NCI-H345 treated with DMSO at 0.1 percent for 48 hours (cell line): ENCODE measurements around the gene LZTS3.
A peak's percentile ranks its signal among the peaks of the same experiment; 100 is the strongest.
"Not testable (repeated sequence)": the region's sequence is repeated elsewhere in the genome, so short reads cannot be mapped to it uniquely, and the experiment has no call there.

Experiments
- DNase-seq: peaks from one replicate; lab custom pipeline; 2025; ENCODE audit not compliant: unreplicated experiment; lab: John Stamatoyannopoulos, UW

LZTS3 gene

DNA sequence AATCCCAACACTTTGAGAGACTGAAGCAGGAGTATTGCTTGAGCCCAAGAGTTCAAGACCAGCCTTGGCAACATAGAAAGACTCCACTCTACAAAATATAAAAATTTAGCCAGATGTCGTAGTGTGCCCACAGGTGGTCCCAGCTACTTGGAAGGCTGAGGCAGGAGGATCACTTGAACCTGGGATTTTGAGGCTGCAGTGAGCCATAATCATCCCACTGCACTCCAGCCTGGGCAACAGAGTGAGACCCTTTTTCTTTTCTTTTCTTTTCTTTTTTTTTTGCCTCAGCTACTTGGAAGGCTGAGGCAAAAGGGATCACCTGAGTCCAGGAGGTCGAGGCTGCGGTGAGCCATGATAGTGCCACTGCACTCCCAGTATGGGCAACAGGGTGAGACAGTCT lies 31.6 kb downstream of the LZTS3 start:
- DNase-seq, result no peak

DNA sequence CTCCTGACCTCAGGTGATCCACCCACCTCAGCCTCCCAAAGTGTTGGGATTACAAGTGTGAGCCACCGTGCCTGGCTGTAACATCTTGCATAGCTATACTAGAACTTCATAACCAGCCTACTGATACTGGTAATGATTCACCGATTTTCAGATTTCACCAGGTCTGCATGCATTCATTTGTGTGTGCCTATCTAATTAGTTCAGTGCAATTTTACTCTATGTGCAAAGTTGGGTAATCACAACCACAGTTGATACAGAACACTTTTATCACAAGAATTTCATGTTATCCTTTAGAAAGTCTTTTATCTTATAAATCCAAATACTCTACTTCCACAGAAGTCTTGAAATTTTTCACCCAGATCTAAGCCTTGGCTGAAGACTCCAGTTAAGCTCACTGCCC lies 35.9 kb downstream of the LZTS3 start:
- DNase-seq, result no peak

DNA sequence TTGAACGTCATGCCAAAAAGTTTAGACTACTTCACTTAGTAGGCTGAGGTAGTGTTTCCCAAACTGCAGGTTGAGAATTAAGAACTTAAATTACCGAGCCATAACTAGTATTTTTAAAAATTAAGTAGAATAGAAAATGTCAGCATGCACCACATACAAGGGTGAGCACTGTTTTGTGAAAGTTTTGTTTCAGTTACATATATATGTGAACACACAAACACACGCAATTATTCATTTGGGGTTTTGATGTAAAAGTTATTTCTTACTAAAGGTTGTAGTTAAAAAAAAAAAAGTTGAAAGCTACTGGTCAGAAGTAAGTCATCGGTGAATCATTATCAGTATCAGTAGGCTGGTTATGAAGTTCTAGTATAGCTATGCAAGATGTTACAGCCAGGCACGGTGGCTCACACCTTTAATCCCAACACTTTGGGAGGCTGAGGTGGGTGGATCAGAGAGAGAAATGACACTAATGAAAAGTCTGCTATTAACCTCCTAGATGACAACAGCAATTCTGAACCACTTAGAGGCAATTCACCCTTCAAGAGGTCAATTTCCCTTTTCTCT lies 37.8 kb downstream of the LZTS3 start:
- no peak for DNase-seq

DNA sequence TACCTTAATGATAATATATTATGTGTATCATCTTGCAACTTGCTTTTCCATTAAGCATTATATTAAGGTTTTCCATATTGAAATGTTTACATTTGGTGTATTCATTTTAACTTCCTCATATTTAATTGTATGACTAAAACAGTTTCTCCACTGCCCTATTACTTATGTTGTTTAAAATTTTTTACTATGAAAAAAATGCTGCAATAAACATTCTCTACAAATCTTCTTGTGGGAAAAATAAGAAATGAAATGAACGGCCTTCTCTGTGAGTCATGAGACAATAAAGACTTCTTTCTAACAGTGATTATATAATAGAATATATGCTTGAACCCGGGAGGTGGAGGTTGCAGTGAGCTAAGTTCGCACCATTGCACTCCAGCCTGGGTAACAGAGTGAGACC lies 39.2 kb downstream of the LZTS3 start:
- no peak for DNase-seq

DNA sequence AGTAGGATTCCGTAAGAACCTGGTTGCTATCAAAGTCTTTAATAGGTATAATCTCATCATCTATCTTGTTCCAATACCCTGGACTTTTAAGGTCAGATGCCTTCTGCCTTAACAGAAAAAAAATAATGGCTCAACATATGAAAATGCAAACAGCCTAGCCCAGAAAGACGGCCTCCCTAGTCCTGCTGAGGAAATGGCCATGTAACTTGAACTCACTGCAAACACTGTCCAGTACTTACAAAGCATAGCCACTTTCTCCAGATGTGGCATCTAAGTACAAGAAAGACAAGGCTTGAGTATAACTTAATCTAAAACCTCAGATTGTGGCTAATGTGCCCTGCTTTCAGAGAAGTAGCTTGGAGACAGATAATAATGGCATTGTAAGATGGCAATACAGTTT lies 40.2 kb downstream of the LZTS3 start:
- no peak for DNase-seq

DNA sequence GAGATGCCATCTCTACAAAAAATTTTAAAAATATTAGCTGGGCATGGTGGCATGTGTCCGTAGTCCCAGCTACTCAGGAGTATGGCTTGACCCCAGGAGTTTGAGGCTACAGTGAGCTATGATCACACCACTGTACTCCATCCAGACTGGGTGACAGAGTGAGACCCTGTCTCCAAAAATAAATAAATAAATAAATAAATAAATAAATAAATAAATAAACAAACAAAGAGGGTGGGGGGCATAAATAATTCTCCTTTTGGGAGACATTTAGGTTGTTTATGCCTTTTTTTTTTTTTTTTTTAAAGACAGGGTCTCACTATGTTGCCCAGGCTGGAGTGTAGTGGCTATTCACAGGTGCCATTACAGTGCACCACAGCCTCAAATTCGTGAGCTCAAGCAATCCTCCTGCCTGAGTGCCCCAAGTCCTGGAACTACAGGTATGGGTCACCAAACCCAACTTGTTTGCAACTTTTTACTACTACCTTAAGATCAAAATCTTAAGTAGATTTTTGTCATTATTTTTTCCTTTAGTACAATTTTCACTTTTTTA lies 43.2 kb downstream of the LZTS3 start:
- DNase-seq, result no peak

DNA sequence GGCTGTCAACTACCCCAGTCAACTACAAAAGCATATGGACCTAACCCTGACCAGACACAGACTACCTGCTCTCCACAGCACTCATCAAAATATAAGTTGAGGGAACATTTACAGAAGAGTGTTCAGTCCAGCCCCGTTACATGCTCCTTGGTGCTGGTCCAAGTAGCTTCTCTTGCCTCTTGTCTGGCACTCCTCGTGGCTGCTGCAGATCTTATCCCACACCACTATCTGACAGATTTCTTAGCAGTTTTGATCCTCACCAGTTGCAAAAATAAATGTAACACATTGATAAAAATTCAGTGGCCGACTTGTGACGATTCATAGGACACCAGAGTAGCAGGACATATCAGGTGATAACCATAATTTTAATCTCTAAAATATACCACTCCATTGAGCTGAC lies 44.3 kb downstream of the LZTS3 start:
- DNase-seq, result no peak

DNA sequence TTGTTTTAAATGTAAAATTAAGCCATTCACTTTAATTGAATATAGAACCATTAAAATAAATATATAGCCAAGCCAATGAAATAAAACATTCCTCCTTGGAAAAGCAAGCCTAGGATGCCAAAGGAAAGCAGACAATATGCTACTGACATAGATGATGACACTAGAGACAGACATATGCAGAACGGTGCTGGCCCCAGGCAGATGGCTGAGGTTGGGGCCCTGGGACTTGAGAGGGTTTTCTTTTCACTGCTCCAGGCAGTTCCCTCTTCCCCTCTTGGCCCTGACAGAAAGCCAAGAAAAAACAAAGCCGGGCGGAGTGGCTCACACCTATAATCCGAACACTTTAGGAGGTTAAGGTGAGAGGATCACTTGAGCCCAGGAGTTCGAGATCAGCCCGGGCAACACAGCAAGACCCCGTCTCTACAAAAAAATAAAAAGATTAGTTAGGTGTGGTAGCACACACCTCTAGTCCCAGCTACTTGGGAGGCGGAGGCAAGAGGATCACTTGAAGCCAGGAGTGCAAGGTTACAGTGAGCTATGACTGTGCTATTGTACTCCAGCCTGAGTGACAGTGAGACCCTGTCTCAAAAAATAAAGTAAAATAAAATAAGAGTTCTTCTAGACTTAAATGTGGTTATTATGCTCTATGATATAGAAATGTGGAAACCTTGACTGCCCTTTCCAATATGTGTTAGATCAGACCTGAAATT lies 44.9 kb downstream of the LZTS3 start:
- no peak for DNase-seq

DNA sequence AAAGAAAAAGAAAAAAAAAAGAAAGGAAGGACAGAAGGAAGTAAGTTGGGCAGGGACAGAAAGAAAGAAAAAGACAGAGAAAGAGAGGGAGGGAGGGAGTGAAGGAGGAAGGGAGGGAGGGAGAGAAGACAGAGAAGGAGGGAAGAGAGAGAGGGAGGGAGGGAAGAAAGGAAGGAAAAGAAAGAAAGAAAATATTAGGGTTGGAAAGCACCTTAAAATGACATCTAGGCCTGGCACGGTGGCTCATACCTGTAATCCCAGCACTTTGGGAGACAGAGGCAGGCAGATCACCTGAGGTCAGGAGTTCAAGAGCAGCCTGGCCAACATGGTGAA lies 46.9 kb downstream of the LZTS3 start:
- no peak for DNase-seq

DNA sequence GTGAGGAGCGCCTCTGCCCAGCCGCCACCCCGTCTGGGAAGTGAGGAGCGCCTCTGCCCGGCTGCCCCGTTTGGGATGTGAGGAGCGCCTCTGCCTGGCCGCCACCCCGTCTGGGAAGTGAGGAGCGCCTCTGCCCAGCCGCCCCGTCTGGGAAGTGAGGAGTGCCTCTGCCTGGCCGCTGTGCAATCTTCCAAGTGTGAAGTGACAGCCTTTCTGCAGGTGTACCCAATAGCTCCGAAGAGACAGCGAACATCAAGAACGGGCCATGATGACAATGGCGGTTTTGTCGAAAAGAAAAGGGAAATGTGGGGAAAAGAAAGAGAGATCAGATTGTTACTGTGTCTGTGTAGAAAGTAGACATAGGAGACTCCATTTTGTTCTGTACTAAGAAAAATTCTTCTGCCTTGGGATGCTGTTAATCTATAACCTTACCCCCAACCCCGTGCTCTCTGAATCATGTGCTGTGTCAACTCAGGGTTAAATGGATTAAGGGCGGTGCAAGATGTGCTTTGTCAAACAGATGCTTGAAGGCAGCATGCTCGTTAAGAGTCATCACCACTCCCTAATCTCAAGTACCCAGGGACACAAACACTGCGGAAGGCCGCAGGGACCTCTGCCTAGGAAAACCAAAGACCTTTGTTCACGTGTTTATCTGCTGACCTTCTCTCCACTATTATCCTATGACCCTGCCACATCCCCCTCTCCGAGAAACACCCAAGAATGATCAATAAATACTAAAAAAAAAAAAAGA lies 47.4 kb downstream of the LZTS3 start:
- DNase-seq, result not testable (repeated sequence)

DNA sequence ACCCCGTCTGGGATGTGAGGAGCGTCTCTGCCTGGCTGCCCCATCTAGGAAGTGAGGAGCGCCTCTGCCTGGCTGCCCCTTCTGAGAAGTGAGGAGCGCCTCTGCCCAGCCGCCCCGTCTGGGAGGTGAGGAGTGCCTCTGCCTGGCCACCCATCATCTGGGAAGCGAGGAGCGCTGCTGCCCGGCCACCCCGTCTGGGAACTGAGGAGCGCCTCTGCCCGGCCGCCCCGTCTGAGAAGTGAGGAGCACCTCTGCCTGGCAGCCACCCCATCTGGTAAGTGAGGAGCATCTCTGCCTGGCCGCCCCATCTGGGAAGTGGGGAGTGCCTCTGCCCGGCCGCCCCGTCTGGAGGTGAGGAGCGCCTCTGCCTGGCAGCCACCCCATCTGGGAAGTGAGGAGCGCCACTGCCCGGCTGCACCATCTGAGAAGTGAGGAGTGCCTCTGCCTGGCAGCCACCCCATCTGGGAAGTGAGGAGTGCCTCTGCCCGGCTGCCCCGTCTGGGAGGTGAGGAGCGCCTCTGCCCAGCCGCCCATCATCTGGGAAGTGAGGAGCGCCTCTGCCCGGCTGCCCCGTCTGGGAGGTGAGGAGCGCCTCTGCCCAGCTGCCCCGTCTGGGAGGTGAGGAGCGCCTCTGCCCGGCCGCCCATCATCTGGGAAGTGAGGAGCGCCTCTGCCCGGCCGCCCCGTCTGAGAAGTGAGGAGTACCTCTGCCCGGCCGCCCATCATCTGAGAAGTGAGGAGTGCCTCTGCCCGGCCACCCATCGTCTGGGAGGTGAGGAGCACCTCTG lies 48.4 kb downstream of the LZTS3 start:
- DNase-seq, result not testable (repeated sequence)

DNA sequence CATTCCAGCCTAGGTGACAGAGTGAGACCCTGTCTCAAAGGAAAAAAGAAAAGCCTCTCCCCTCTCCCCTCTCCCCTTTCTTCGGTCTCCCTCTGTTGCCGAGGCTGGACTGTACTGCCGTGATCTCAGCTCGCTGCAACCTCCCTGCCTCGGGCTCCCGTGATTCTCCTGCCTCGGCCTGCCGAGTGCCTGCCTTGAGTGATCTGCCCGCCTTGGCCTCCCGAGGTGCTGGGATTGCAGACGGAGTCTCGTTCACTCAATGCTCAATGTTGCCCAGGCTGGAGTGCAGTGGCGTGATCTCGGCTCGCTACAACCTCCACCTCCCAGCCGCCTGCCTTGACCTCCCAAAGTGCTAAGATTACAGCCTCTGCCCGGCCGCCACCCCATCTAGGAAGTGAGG lies 49.2 kb downstream of the LZTS3 start:
- DNase-seq, result not testable (repeated sequence)

DNA sequence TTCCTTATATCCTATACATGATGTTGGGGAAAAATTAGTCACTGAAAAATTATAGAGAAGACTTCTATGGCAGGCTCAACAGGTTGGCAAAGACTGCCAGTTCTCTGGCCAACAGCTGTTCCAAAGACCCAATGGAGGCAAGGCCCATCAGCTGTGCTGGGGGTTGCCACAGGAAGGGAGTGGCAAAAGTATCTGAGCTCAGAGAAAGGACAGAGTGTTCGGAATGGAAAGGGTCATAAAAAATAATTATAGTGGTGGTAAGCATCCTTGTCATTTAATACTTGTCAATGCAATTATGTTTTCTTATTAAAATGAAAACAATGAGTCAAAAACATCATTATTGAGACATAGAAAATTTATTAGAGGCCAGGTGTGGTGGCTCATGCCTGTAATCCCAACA lies 49.8 kb downstream of the LZTS3 start:
- no peak for DNase-seq

DNA sequence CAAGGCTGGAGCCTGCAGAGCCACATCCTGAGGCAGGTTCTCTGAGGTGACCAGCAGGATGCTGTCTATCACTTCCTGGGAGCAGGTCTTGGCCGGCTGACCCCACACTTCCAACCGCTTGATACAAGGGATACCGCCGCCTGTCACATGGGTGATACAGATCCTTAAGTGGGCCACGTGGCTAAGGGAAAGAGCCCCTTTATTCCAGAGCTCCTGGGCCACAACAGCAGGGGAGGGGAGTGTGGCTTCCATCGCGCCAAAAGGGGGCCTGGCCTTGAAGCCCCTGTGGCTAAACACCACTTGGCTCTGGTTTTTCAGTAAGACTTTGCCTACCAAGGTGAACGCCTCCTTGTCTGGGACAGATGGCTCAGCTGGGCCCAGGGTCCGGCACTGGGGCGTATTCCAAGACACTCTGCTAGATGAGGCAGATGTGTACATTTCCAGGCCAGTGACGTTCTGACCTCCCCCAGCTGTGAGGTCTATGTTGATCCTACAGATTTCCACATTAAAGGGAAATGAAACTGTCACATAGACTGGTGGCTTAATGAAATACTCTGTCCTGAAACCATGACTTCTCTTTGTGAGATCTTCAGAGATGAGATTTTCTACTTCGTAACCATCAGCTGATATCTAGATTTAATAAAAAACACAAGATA lies 51.3 kb downstream of the LZTS3 start:
- no peak for DNase-seq

DNA sequence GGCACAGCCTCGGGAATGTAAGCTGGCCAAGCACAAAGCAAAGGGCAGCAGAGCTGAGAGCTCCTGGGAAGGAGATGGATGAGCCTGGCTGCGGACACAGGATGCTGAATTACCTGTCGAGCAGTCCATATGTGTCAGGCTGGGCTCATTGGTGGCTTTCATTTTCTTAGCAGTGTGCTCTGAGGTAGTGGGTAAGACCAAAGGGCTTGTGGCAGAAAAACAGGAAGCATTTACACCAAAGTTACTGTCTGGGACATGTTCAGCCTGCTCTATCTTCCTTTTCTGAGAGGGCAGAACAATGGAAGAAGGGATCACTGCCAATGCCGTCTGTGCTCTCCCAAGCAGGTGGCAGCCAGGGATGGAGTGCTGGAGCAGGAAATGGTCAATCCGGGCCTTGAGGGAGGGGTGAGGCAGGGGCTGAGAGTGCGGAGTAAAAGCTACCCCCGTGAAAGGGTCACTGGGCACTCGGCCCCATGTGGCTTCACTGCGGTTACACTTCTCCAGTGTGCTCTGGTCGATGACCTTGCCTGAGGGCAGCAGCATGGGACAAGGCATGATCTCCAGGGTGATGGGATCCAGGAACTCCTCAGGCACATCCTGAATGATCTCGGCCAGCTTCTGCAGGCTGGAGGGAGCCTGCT lies 52.0 kb downstream of the LZTS3 start:
- DNase-seq, result no peak

DNA sequence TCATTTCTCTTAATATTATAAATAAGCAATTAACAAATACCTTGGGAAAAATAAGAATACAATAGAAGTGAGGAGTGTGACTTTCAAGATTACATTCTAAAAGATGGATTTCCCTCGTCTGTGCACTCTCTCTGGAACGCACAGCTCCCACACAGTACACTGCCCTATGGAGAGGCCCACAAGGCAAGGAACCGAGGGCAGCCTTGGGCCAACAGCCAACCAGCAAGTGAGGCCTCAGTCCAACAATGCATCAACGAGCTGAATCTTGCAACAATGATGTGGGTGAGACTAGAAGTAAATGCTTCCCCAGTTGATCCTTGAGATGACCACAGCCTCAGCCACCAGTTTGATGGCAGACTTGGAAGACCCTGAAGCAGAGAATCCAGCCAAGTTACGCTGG lies 54.3 kb downstream of the LZTS3 start:
- DNase-seq, result no peak

DNA sequence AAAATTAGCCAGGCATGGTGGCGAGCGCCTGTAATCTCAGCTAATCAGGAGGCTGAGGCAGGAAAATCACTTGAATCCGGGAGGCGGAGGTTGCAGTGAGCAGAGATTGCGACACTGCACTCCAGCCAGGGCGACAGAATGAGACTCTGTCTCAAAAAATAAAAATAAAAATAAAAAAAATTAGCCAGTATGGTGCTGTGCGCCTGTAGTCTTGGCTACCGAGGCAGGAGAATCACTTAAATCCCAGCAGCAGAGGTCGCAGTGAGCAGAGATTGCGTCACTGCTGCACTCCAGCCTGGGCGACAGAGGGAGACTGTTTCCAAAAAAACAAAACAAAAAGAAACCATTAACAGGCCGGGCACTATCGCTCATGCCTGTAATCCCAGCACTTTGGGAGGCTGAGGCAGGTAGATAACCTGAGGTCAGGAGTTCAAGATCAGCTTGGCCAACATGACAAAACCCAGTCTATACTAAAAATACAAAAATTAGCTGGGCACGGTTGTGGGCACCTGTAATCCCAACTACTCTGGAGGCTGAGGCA lies 55.4 kb downstream of the LZTS3 start:
- peak; percentile 34 for DNase-seq

DNA sequence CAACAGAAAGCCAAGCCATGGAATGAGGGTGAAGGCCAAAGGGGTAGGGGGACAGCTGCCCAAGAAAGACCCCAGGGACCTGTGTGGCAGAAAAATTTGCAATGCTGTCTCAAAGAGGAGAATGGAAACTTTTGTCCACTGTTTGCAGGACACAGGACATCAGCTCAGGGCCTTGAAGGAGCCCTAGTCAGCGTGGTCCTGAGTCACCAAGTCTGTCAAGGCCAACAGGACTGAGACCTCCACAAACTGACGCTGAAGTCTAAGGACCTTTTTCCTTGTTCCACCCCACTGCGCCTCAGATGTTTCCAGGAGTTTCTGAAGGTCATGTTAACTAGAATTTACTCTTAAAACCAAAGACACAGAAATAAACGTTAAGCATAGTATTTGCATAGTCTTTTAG lies 57.0 kb downstream of the LZTS3 start:
- DNase-seq, result no peak

DNA sequence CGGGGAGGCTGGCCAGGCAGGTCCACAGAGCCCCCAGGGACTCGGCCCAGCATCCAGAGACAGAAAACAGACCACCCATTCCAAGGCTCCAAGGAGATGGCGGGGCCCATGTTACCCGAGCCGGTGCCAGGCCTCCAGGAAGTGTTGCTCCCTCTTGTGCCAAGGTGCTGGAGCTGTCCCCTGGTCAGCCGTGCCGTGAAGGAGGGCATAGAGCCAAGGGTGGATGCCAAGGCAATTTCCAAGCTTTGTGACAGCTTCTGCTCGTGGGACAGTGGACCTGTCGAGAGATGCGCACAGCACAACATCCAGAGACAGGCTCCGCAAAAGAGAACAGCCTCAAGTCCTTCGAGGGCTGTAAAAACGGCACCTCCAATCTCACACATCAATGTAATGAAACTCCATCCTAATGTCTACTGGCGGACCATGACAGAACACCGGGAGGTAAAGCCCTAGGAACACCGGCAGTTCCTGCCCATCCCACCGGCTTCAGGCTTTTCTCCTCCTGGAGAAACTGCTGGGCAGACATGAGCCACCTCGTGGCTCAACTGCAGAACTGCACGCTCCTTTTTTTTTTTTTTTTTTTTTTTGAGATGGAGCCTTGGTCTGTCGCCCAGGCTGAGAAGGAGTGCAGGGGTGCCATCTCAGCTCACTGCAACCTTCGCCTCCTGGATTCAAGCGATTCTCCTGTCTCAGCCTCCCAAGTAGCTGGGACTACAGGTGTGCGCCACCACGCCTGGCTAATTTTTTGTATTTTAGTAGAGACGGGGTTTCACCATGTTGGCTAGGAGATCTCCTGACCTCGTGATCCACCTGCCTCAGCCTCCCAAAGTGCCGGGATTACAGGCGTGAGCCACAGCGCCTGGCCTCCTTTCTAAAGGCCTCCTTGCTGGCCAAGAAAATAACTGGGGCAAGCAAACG lies 57.9 kb downstream of the LZTS3 start:
- DNase-seq, result peak; percentile 68
